K562 (cell line): Measurements from ENCODE around the gene INSR. TPM values are rescaled to one million over a fixed set of nuclear protein-coding genes. Genes with fewer than 3 reads are reported as not detected.

Experiments used
- ARID4B ChIP-seq: sonication (generic); formaldehyde crosslinking; IDR thresholded peaks from 2 replicates; pipeline ENCODE4 v1.8.0; 2022; ENCODE audit warnings: mild to moderate bottlenecking, missing genetic modification reagents
- CBFA2T3 ChIP-seq: fragments of 450-650 bp; IDR thresholded peaks from 2 replicates; pipeline ENCODE4 v1.6.1; 2017
- EP400 ChIP-seq: fragments of 450-650 bp; IDR thresholded peaks from 2 replicates; pipeline ENCODE4 v1.6.1; 2017; ENCODE audit warnings: antibody characterized with exemption, mild to moderate bottlenecking, moderate library complexity
- KDM4B ChIP-seq, 2 experiments: fragments of 450-650 bp in 1 of 2; sonication (generic) in 1 of 2; IDR thresholded peaks; 2 replicates each; pipeline ENCODE4 v1.6.1; 2016 to 2017; ENCODE audit warnings: borderline replicate concordance in 2 of 2, antibody characterized with exemption in 1 of 2, low read depth in 1 of 2, mild to moderate bottlenecking in 1 of 2
- KLF16 ChIP-seq: IDR thresholded peaks from 2 replicates; pipeline ENCODE4 v1.6.1; 2016; ENCODE audit warnings: antibody characterized with exemption
- NCOR1 ChIP-seq: fragments of 450-650 bp; IDR thresholded peaks from 2 replicates; pipeline ENCODE4 v1.6.1; 2016; ENCODE audit warnings: mild to moderate bottlenecking, moderate library complexity
- NFATC3 ChIP-seq: fragments of 450-650 bp; IDR thresholded peaks from 2 replicates; pipeline ENCODE4 v1.6.1; 2017; ENCODE audit warnings: mild to moderate bottlenecking
- NR4A1 ChIP-seq, 2 experiments: fragments of 250-450 bp in 1 of 2; fragments of 450-650 bp in 1 of 2; sonication (Bioruptor Pico) in 1 of 2; IDR thresholded peaks; 2 replicates each; pipeline versions ENCODE4 v1.4.0 to v1.6.1; 2016 to 2020; ENCODE audit warnings: mild to moderate bottlenecking in 2 of 2, missing compliant biosample characterization in 1 of 2, missing genetic modification characterization in 1 of 2, moderate library complexity in 1 of 2
- NRF1 ChIP-seq, 2 experiments: fragments of 450-650 bp; IDR thresholded peaks in 1 of 2; conservative IDR thresholded peaks in 1 of 2; 2 replicates each; pipeline ENCODE4 v1.6.1; 2014; ENCODE audit warnings: mild to moderate bottlenecking in 2 of 2
- RAD21 ChIP-seq, 2 experiments: fragments of 250-450 bp in 1 of 2; fragments of 450-650 bp in 1 of 2; sonication (Bioruptor Pico) in 1 of 2; formaldehyde crosslinking in 1 of 2; IDR thresholded peaks in 1 of 2; conservative IDR thresholded peaks in 1 of 2; 2 replicates each; pipeline versions ENCODE4 v1.4.0 to v1.8.0; 2020 to 2022; ENCODE audit warnings: mild to moderate bottlenecking in 2 of 2, moderate library complexity in 1 of 2
- RAD51 ChIP-seq: fragments of 450-650 bp; IDR thresholded peaks from 2 replicates; pipeline ENCODE4 v1.7.1; 2016; ENCODE audit warnings: low read depth, mild to moderate bottlenecking, borderline replicate concordance
- SNAPC5 ChIP-seq: fragments of 250-450 bp; sonication (Bioruptor Pico); IDR thresholded peaks from 2 replicates; pipeline ENCODE4 v1.8.0; 2021; ENCODE audit warnings: moderate library complexity, mild to moderate bottlenecking, inconsistent platforms
- TBP ChIP-seq: optimal IDR thresholded peaks from 2 replicates; pipeline ENCODE3; 2011; ENCODE audit warnings: low read depth, low read length, improper control_type of control experiment
- TFAP4 ChIP-seq: sonication (generic); formaldehyde crosslinking; IDR thresholded peaks from 2 replicates; pipeline ENCODE4 v1.8.0; 2022; ENCODE audit warnings: missing genetic modification reagents, mild to moderate bottlenecking, moderate library complexity, borderline replicate concordance
- TOE1 ChIP-seq, 2 experiments: fragments of 450-650 bp in 1 of 2; sonication (generic) in 1 of 2; formaldehyde crosslinking in 1 of 2; IDR thresholded peaks; 2 replicates each; pipeline versions ENCODE4 v1.7.1 to v1.8.0; 2016 to 2022; ENCODE audit warnings: borderline replicate concordance in 2 of 2, mild to moderate bottlenecking in 2 of 2, antibody characterized with exemption in 1 of 2, inconsistent platforms in 1 of 2, low read depth in 1 of 2, missing genetic modification reagents in 1 of 2, moderate library complexity in 1 of 2
- WHSC1 ChIP-seq: IDR thresholded peaks from one replicate; pipeline ENCODE4 v1.6.1; 2012; ENCODE audit warnings: low read length, control low read depth, inconsistent platforms
- ZFP36 ChIP-seq: fragments of 150-350 bp; IDR thresholded peaks from 2 replicates; pipeline ENCODE4 v1.6.1; 2018; ENCODE audit warnings: low read length, low read depth; ENCODE audit not compliant: partially characterized antibody
- ZKSCAN3 ChIP-seq: fragments of 250-450 bp; sonication (Bioruptor Pico); IDR thresholded peaks from 2 replicates; pipeline ENCODE4 v1.4.0; 2020
- ZNF124 ChIP-seq: sonication (generic); formaldehyde crosslinking; IDR thresholded peaks from 2 replicates; pipeline ENCODE4 v1.8.1; 2022; ENCODE audit warnings: missing genetic modification reagents
- ZNF408 ChIP-seq: fragments of 250-450 bp; sonication (Bioruptor Pico); IDR thresholded peaks from 2 replicates; pipeline ENCODE4 v1.4.0; 2020; ENCODE audit warnings: low read depth, mild to moderate bottlenecking, moderate library complexity
- ZNF511 ChIP-seq: sonication (generic); formaldehyde crosslinking; IDR thresholded peaks from 2 replicates; pipeline ENCODE4 v1.8.0; 2022; ENCODE audit warnings: mild to moderate bottlenecking, missing genetic modification reagents
- ZNF778 ChIP-seq: fragments of 450-650 bp; formaldehyde crosslinking; IDR thresholded peaks from 2 replicates; pipeline ENCODE4 v1.4.0; 2020; ENCODE audit warnings: mild to moderate bottlenecking, moderate library complexity
- polyA plus RNA-seq, 8 experiments: library from polyadenylated mRNA; depleted of rRNA in 4 of 8; stranded (reverse) in 5 of 8; unstranded in 3 of 8; fragments of >200 nt; fragmentation: Nextera tagmentation in 2 of 8; fragmentation: Illumina TruSeq in 1 of 8; extraction: Ambion mirVana in 2 of 8; extraction: Trizol in 1 of 8; gene quantifications; 2 replicates each; pipeline versions ENCODE4 v1.2.1 to v1.2.3, GENCODE V29; 2011 to 2014; ENCODE audit warnings: inconsistent platforms in 1 of 8, missing spikeins in 1 of 8
- total RNA-seq, 7 experiments: library from RNA; depleted of rRNA in 6 of 7; stranded (reverse); fragments of >200 nt in 6 of 7; fragmentation: Illumina TruSeq in 2 of 7; extraction: Trizol in 2 of 7; gene quantifications; 2 replicates each; pipeline versions ENCODE4 v1.2.1 to v1.2.3, GENCODE V29; 2011 to 2021; ENCODE audit warnings: low replicate concordance in 1 of 7

INSR gene
- total and polyA plus RNA-seq, 9 of the 15 experiments (the other 6 are each of a cell fraction or from before 2014, with no cell fraction given): 0.04 to 0.88 (median 0.41) TPM

GRCh38 chr19:7069042-7069903 is 224.9 kb downstream of the INSR start, which contains the start of gene ZNF557 (continued):
- TF ChIP-seq TOE1 (IDR thresholded peaks at IDR 0.05; ENCODE audit: borderline replicate concordance): peak; percentile 25; the same call in 1 of the 2 replicates
- no peak for TF ChIP-seq TOE1 (CRISPR knock-in tag; IDR thresholded peaks at IDR 0.05; ENCODE audit: borderline replicate concordance, low read depth)
- TF ChIP-seq SNAPC5 (CRISPR knock-in tag): no peak
- TF ChIP-seq NRF1 (conservative IDR thresholded peaks at IDR 0.05 in 1 of 2, IDR thresholded peaks at IDR 0.05 in 1 of 2): peak; percentile 53 to 60
- peak; percentile 96 for TF ChIP-seq TFAP4 (CRISPR knock-in tag)
- TF ChIP-seq RAD51: no peak
- TF ChIP-seq ZNF511 (CRISPR knock-in tag): no peak
- TF ChIP-seq KLF16: no peak
- TF ChIP-seq WHSC1: no peak
- TF ChIP-seq ZNF408 (CRISPR knock-in tag): no peak
- TF ChIP-seq TBP: peak; percentile 51
- no peak for TF ChIP-seq CBFA2T3
- TF ChIP-seq ZFP36: no peak
- TF ChIP-seq NCOR1: no peak
- no peak for TF ChIP-seq RAD21 (CRISPR knock-in tag; conservative IDR thresholded peaks at IDR 0.05 in 1 of 2, IDR thresholded peaks at IDR 0.05 in 1 of 2)
- no peak for TF ChIP-seq ZNF778 (CRISPR knock-in tag)
- TF ChIP-seq EP400: peak; percentile 95
- TF ChIP-seq NFATC3: no peak
- peak in 1 of 2 experiments; percentile 82; a peak in 2 of 4 replicates for TF ChIP-seq KDM4B (IDR thresholded peaks at IDR 0.05; ENCODE audit: borderline replicate concordance in 2 of 2, low read depth in 1 of 2)
- TF ChIP-seq ARID4B (CRISPR knock-in tag): peak; percentile 70
- TF ChIP-seq NR4A1 (CRISPR knock-in tag; IDR thresholded peaks at IDR 0.05): no peak
- TF ChIP-seq NR4A1 (tag; IDR thresholded peaks at IDR 0.05): no peak
- TF ChIP-seq ZKSCAN3 (CRISPR knock-in tag): no peak
- no peak for TF ChIP-seq ZNF124 (CRISPR knock-in tag)
